T-cell (primary cell): Measurements from ENCODE around the gene KIF9. TPM values are rescaled to one million over a fixed set of nuclear protein-coding genes. Genes with fewer than 3 reads are reported as not detected.
"Not testable (repeated sequence)": the region's sequence is repeated elsewhere in the genome, so short reads cannot be mapped to it uniquely, and the experiment has no call there.

Source experiments
- ATAC-seq, 4 experiments: fragments of 200-7000 bp in 3 of 4; fragments of 150-1000 bp in 1 of 4; cut with Tn5 transposase; replicated peaks in 1 of 4; 1 replicate in 3 of 4; 2 replicates in 1 of 4; pipeline ENCODE4 v1.10.0; 2021; ENCODE audit warnings: moderate library complexity in 3 of 4, mild to moderate bottlenecking in 2 of 4, moderate number of reproducible peaks in 1 of 4
- CTCF ChIA-PET, 2 donors: fragments of 300-600 bp; sonication (Branson Sonifier 250); formaldehyde crosslinking; loops; one replicate each; lab custom pipeline; 2022; ENCODE audit warnings: antibody characterized with exemption in 2 of 2; lab: Charles Lee
- POLR2A ChIA-PET, 2 donors: fragments of 300-600 bp; sonication (Branson Sonifier 250); formaldehyde crosslinking; loops; one replicate each; lab custom pipeline; 2022; ENCODE audit warnings: antibody characterized with exemption in 2 of 2; lab: Charles Lee
- DNase-seq, 35 experiments: peaks; one replicate each; pipeline versions ENCODE4 v3.0.0 to v3.0.0-alpha.2; 2013 to 2023
- H3K27ac ChIP-seq: one replicate; pipeline ENCODE4 v1.5.1; 2013; ENCODE audit warnings: low read length
- H3K27me3 ChIP-seq, 2 experiments: replicated peaks in 1 of 2; 1 replicate in 1 of 2; 2 replicates in 1 of 2; pipeline versions ENCODE4 v1.6.1 to v1.7.0; 2013; ENCODE audit warnings: low read length in 1 of 2, mixed read lengths in 1 of 2; ENCODE audit not compliant: control insufficient read depth in 2 of 2, insufficient read depth in 2 of 2; ENCODE audit errors: extremely low read depth in 1 of 2
- H3K36me3 ChIP-seq, 2 donors: 1 replicate in 1 of 2; 2 replicates in 1 of 2; pipeline versions ENCODE4 v1.6.1 to v1.7.0; 2013; ENCODE audit warnings: low read length in 1 of 2; ENCODE audit not compliant: control insufficient read depth in 2 of 2, insufficient read depth in 1 of 2; ENCODE audit errors: extremely low read depth in 1 of 2
- H3K4me1 ChIP-seq, 2 experiments: 1 replicate in 1 of 2; 2 replicates in 1 of 2; pipeline versions ENCODE4 v1.6.1 to v1.7.0; 2013; ENCODE audit warnings: low read length in 2 of 2, mixed read lengths in 1 of 2; ENCODE audit not compliant: insufficient read depth in 2 of 2, control insufficient read depth in 1 of 2; ENCODE audit errors: extremely low read depth in 1 of 2
- H3K4me3 ChIP-seq, 2 donors: 1 replicate in 1 of 2; 2 replicates in 1 of 2; pipeline versions ENCODE4 v1.5.1 to v1.7.0; 2013; ENCODE audit warnings: mild to moderate bottlenecking in 2 of 2, low read length in 1 of 2, moderate library complexity in 1 of 2; ENCODE audit not compliant: control insufficient read depth in 1 of 2; ENCODE audit errors: extremely low read depth in 1 of 2
- H3K9me3 ChIP-seq: 2 replicates; pipeline ENCODE4 v1.7.0; 2013
- H3K27ac Mint-ChIP-seq, 2 donors: one replicate each; pipeline ENCODE4 v1.8.0; 2020 to 2021; ENCODE audit warnings: mild to moderate bottlenecking in 2 of 2, mixed read lengths in 2 of 2
- H3K27me3 Mint-ChIP-seq, 2 donors: one replicate each; pipeline ENCODE4 v1.8.0; 2021 to 2022; ENCODE audit warnings: mixed read lengths in 2 of 2
- H3K36me3 Mint-ChIP-seq: one replicate; pipeline ENCODE4 v1.8.0; 2021; ENCODE audit warnings: mixed read lengths
- H3K4me1 Mint-ChIP-seq, 3 donors: one replicate each; pipeline ENCODE4 v1.8.0; 2020 to 2022; ENCODE audit warnings: mixed read lengths in 3 of 3, mild to moderate bottlenecking in 1 of 3
- H3K4me3 Mint-ChIP-seq, 3 donors: one replicate each; pipeline ENCODE4 v1.8.0; 2020 to 2022; ENCODE audit warnings: mild to moderate bottlenecking in 3 of 3, mixed read lengths in 3 of 3, moderate library complexity in 3 of 3
- H3K9me3 Mint-ChIP-seq, 3 donors: one replicate each; pipeline ENCODE4 v1.8.0; 2020 to 2022; ENCODE audit warnings: mixed read lengths in 3 of 3
- WGBS: methylation state at CpG from one replicate; pipeline ENCODE4 v1.1.5; 2013; ENCODE audit warnings: missing lambda C conversion rate; ENCODE audit not compliant: insufficient coverage; 5-methylcytosine and 5-hydroxymethylcytosine counted together
- total RNA-seq, 35 experiments: library from RNA in 6 of 35; stranded (reverse) in 6 of 35; fragments of 120-200 nt in 1 of 35; gene quantifications; one replicate each; pipeline versions ENCODE4 v1.2.1 to v1.2.4 and lab custom pipeline; 2013 to 2026

KIF9 gene
- total RNA-seq, 5 donors from 2014 or later (not counting 1 experiment from before 2014, with no cell fraction given), result 2.6 to 15.2 (median 2.9) TPM

DNA sequence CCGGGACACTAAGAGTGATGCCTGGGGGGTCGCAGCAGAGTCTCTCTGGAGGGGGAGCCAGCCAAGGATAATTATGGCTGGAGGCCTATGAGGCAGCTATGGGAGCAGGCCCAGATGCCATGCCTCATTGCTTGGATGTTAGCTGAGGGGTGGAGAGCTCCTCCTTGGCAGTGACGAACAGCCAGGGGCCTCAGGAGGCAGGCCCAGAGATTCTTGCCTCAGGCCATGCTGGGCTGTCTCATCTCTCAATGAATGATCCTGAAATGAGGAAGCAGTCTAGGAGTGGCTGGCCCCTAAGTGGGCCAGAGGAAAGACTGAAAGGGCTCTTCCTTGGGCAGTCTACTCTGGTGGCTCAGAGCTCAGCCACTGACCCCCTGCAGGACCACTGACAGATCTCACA, 21.3 kb downstream of the KIF9 start:
- DNase-seq, result no peak
- Mint-ChIP-seq H3K9me3 (no peaks in the 10 kb centered on the region), H3K36me3 (no peaks in the 10 kb centered on the region), H3K27ac (no peak overlapping the region), H3K4me3 (no peak overlapping the region), H3K4me1 (no peaks in the 10 kb centered on the region), H3K27me3 (no peaks in the 10 kb centered on the region)
- ATAC-seq, result no peak
- Histone ChIP-seq H3K27ac (no peak overlapping the region), H3K36me3 (no peaks in the 10 kb centered on the region), H3K9me3 (no peaks in the 10 kb centered on the region), H3K4me3 (no peak overlapping the region), H3K4me1 (no peaks in the 10 kb centered on the region), H3K27me3 (no peaks in the 10 kb centered on the region)
- WGBS, result 92% methylated on average over 1 of the region's 3 CpGs
- ChIA-PET POLR2A (no interaction called here), CTCF (no interaction called here)

DNA sequence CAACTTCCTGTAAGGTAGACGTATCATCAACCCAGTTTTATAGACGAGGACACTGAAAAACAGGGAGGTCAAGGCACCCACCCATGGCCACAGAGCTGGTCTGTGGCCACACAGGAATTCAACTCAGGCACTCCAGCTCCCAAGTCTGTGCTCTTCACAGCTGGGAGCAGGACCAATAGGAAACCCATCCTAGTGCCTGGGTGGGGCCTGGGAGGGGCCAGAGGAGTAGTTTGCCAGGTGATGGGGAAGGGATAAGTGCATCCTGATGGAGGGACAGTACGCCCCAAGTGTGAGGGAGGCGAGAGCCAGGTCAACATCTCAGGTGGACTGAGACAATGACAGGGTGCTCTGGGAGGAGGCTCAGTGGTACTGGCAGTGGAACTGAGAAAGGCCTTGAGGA, 22.0 kb downstream of the KIF9 start:
- WGBS, result 83% methylated on average over 3 of the region's 4 CpGs

DNA sequence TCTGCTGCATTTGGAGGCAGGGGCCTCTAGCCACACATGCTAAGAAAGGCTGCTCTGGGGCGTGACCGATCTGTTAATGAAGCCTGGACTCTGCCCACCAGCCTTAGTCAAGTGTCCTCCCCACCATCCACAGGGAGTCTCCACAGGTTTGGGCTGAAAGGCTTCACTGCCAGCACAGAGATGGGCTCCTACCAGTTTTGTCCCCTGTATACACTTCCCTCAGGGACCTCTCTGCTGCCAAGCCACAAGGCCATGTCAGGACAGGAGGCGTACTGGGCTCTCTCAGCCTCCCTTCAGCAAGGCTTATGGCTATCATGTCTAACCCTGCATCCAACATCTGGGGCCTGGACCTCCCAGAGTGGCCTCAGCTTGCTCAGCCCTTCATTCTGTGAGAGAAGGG, 23.5 kb downstream of the KIF9 start:
- no peak overlapping the region for H3K4me3 ChIP-seq
- ChIA-PET CTCF (no interaction called here), POLR2A (no interaction called here)
- H3K4me1 ChIP-seq, result no peaks in the 10 kb centered on the region
- H3K36me3 ChIP-seq, result no peaks in the 10 kb centered on the region
- H3K27me3 ChIP-seq, result no peaks in the 10 kb centered on the region
- no peaks in the 10 kb centered on the region for H3K4me1 Mint-ChIP-seq
- no peaks in the 10 kb centered on the region for H3K9me3 ChIP-seq
- no peaks in the 10 kb centered on the region for H3K36me3 Mint-ChIP-seq
- no peaks in the 10 kb centered on the region for H3K27me3 Mint-ChIP-seq
- no peak overlapping the region for H3K4me3 Mint-ChIP-seq
- ATAC-seq (no peak), DNase-seq (no peak)
- WGBS, result 96% methylated on average over 2 of the region's 3 CpGs
- H3K9me3 Mint-ChIP-seq, result no peaks in the 10 kb centered on the region
- no peak overlapping the region for H3K27ac Mint-ChIP-seq
- H3K27ac ChIP-seq, result no peak overlapping the region

More for the DNA sequence above, 22.0 kb downstream of the KIF9 start:
- H3K36me3 Mint-ChIP-seq, result no peaks in the 10 kb centered on the region
- no peaks in the 10 kb centered on the region for H3K4me1 ChIP-seq
- H3K27ac Mint-ChIP-seq, result no peak overlapping the region
- H3K36me3 ChIP-seq, result no peaks in the 10 kb centered on the region
- DNase-seq (no peak), ATAC-seq (no peak)
- H3K4me3 ChIP-seq, result no peak overlapping the region
- POLR2A ChIA-PET, result no interaction called here
- H3K27ac ChIP-seq, result no peak overlapping the region
- H3K27me3 ChIP-seq, result no peaks in the 10 kb centered on the region
- CTCF ChIA-PET, result no interaction called here
- H3K9me3 ChIP-seq, result no peaks in the 10 kb centered on the region
- no peaks in the 10 kb centered on the region for H3K4me1 Mint-ChIP-seq
- H3K9me3 Mint-ChIP-seq, result no peaks in the 10 kb centered on the region
- H3K27me3 Mint-ChIP-seq, result no peaks in the 10 kb centered on the region
- H3K4me3 Mint-ChIP-seq, result no peak overlapping the region

DNA sequence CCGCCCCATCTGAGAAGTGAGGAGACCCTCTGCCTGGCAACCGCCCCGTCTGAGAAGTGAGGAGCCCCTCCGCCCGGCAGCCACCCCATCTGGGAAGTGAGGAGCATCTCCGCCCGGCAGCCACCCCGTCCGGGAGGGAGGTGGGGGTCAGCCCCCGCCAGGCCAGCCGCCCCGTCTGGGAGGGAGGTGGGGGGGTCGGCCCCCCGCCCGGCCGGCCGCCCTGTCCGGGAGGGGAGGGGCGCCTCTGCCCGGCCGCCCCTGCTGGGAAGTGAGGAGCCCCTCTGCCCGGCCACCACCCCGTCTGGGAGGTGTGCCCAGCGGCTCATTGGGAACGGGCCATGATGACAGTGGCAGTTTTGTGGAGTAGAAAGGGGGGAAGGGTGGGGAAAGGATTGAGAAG, 26.3 kb downstream of the KIF9 start:
- H3K27me3 ChIP-seq, ATAC-seq, H3K4me1 Mint-ChIP-seq, H3K27ac ChIP-seq, H3K27me3 Mint-ChIP-seq, H3K4me3 ChIP-seq, DNase-seq, H3K9me3 Mint-ChIP-seq, POLR2A ChIA-PET, H3K4me1 ChIP-seq, H3K27ac Mint-ChIP-seq, H3K4me3 Mint-ChIP-seq, H3K36me3 ChIP-seq, H3K36me3 Mint-ChIP-seq, H3K9me3 ChIP-seq, CTCF ChIA-PET: not testable (repeated sequence)
- WGBS, result 93% methylated on average over 13 of the region's 25 CpGs

DNA sequence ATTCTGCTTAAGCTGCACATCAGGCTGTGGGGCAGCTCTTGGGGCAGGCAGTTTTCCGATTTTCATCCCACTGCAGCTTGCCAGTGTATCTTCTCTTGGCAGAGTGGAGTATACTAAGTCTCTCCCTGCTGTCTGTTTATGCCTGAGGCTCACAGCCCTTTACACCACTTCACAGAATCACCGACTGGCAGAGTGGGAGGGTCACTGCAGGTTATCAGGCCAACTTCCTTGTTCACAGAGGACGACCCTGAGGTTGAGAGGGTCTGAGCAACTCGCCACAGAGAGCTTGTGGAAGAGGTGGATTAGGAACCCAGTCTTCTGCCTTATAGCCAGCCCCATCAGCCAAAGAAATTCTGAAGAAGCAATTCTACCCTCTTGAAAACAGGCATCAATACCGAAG, 30.9 kb downstream of the KIF9 start:
- Histone ChIP-seq H3K4me3 (no peak overlapping the region), H3K27ac (no peak overlapping the region), H3K27me3 (peaks cover 0 to 2% of the 10 kb centered on the region in 2 experiments), H3K9me3 (no peaks in the 10 kb centered on the region), H3K36me3 (no peaks in the 10 kb centered on the region), H3K4me1 (no peaks in the 10 kb centered on the region)
- Mint-ChIP-seq H3K4me3 (no peak overlapping the region), H3K9me3 (no peaks in the 10 kb centered on the region), H3K4me1 (no peaks in the 10 kb centered on the region), H3K36me3 (no peaks in the 10 kb centered on the region), H3K27ac (no peak overlapping the region), H3K27me3 (peaks cover 0 to 1% of the 10 kb centered on the region in 2 donors)
- ChIA-PET CTCF (no interaction called here), POLR2A (no interaction called here)
- WGBS, result no CpG with 5 or more reads among the region's 5 CpGs
- DNase-seq (no peak), ATAC-seq (no peak)

DNA sequence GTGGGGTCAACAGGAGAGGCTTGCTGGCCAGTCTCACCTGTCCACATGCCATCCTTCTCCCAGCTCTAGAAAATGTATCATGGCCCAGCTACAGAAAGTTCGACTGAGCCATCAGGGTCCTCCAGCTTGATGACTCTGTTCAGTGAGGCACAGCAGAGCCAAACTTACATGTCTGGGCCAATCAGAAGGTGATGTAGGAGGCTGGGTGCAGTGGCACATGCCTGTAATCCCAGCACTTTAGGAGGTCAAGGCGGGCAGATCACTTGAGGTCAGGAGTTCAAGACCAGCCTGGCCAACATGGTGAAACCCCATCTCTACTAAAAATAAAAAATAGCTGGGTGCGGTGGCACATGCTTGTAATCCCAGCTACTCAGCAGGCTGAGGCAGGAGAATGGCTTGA, 31.5 kb downstream of the KIF9 start:
- H3K4me3 Mint-ChIP-seq, H3K9me3 Mint-ChIP-seq, H3K4me1 Mint-ChIP-seq, POLR2A ChIA-PET, H3K9me3 ChIP-seq, H3K36me3 ChIP-seq, H3K36me3 Mint-ChIP-seq, ATAC-seq, H3K4me1 ChIP-seq, CTCF ChIA-PET, H3K27ac Mint-ChIP-seq, H3K27me3 ChIP-seq, H3K27ac ChIP-seq, H3K4me3 ChIP-seq, H3K27me3 Mint-ChIP-seq, DNase-seq: not testable (repeated sequence)
- 80% methylated on average over 1 of the region's 3 CpGs for WGBS

DNA sequence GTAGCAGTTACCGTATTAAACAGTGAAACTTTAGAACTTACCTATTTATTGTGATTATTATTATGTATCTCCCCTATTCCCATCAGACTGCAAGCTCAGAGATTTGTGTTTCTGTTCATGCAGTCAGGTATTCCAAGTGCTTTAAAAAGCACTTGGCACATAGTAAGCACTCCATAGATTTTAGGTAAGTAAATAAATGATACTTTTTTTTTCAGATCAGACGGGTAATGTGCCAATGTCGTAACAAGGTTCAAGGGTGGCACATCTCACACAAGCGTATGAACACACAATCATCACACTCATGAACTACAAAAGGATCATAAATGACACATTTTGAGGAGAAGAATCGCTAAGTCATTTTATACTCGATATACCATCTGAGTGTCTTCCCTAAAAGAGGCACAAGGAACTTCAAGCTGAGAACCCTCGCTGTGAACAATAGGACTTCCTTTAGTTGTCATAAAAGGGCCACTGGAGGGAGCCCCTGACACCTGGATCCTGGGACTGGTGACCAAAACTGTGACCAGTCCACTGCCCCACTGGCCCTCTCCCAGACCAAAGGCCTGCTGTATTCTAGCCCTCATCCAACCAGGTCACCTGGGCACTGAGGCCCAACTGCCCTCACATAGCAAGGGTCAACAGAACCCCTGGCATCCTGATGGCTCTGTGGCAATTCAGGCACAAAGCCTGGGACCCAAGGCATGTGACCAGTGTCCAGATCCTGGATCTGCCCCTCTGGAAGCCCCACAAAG, 32.1 kb downstream of the KIF9 start:
- DNase-seq (no peak), ATAC-seq (no peak)
- no peaks in the 10 kb centered on the region for H3K36me3 Mint-ChIP-seq
- ChIA-PET CTCF (no interaction called here), POLR2A (no interaction called here)
- Histone ChIP-seq H3K9me3 (no peaks in the 10 kb centered on the region), H3K4me3 (no peak overlapping the region), H3K36me3 (no peaks in the 10 kb centered on the region), H3K4me1 (no peaks in the 10 kb centered on the region), H3K27ac (no peak overlapping the region), H3K27me3 (peaks cover 0 to 2% of the 10 kb centered on the region in 2 experiments)
- H3K9me3 Mint-ChIP-seq, result no peaks in the 10 kb centered on the region
- H3K4me3 Mint-ChIP-seq, result no peak overlapping the region
- H3K4me1 Mint-ChIP-seq, result no peaks in the 10 kb centered on the region
- no peak overlapping the region for H3K27ac Mint-ChIP-seq
- H3K27me3 Mint-ChIP-seq, result peaks cover 0 to 1% of the 10 kb centered on the region in 2 donors
- 76% methylated on average over 4 of the region's 7 CpGs for WGBS
